B cell (primary cell): ENCODE data around the gene FBN1. TPM values are rescaled to one million over a fixed set of nuclear protein-coding genes. Genes with fewer than 3 reads are reported as not detected.

Source experiments
- ATAC-seq: fragments of 200-7000 bp; cut with Tn5 transposase; one replicate; pipeline ENCODE4 v1.10.0; 2021; ENCODE audit warnings: low read depth, mild to moderate bottlenecking, moderate number of reproducible peaks, moderate library complexity
- CTCF ChIA-PET: fragments of 350-600 bp; sonication (Branson Sonifier 250); formaldehyde crosslinking; loops from one replicate; lab custom pipeline; 2021; ENCODE audit warnings: antibody characterized with exemption, inconsistent platforms; lab: Charles Lee
- POLR2A ChIA-PET: fragments of 350-600 bp; sonication (Branson Sonifier 250); formaldehyde crosslinking; loops from one replicate; lab custom pipeline; 2021; ENCODE audit warnings: antibody characterized with exemption; lab: Charles Lee
- DNase-seq: peaks from one replicate; pipeline ENCODE4 v3.0.0; 2013
- H2AFZ ChIP-seq: 2 replicates; pipeline ENCODE4 v1.6.1; 2012; ENCODE audit warnings: mild to moderate bottlenecking, low read depth, low read length; ENCODE audit not compliant: insufficient read depth, poor library complexity, severe bottlenecking
- H3K27ac ChIP-seq, 2 donors: 1 replicate in 1 of 2; 2 replicates in 1 of 2; pipeline ENCODE4 v1.5.1; 2012 to 2013; ENCODE audit warnings: low read length in 2 of 2, mild to moderate bottlenecking in 2 of 2, moderate library complexity in 1 of 2
- H3K27me3 ChIP-seq, 4 experiments: fragments of 200-600 bp in 1 of 4; sonication (generic) in 1 of 4; replicated peaks in 1 of 4; 1 replicate in 2 of 4; 2 replicates in 2 of 4; pipeline versions ENCODE4 v1.6.1 to v1.7.0; 2013 to 2016; ENCODE audit warnings: low read length in 3 of 4, mild to moderate bottlenecking in 2 of 4, mixed read lengths in 1 of 4, moderate library complexity in 1 of 4; ENCODE audit not compliant: insufficient read depth in 4 of 4, control insufficient read depth in 3 of 4; ENCODE audit errors: control extremely low read depth in 1 of 4
- H3K36me3 ChIP-seq, 2 experiments: replicated peaks in 1 of 2; 1 replicate in 1 of 2; 2 replicates in 1 of 2; pipeline versions ENCODE4 v1.6.1 to v1.7.1; 2013; ENCODE audit warnings: low read length in 1 of 2; ENCODE audit not compliant: insufficient read depth in 2 of 2, control insufficient read depth in 1 of 2; ENCODE audit errors: control extremely low read depth in 1 of 2, extremely low read depth in 1 of 2
- H3K4me1 ChIP-seq, 2 donors: fragments of 200-600 bp in 1 of 2; sonication (generic) in 1 of 2; 1 replicate in 1 of 2; 2 replicates in 1 of 2; pipeline versions ENCODE4 v1.5.1 to v1.6.1; 2013 to 2017; ENCODE audit warnings: low read length in 2 of 2; ENCODE audit not compliant: control insufficient read depth in 2 of 2, insufficient read depth in 2 of 2
- H3K4me2 ChIP-seq: replicated peaks from 2 replicates; pipeline ENCODE3; 2012; ENCODE audit warnings: mild to moderate bottlenecking, low read depth, low read length; ENCODE audit not compliant: poor library complexity, severe bottlenecking
- H3K4me3 ChIP-seq, 5 experiments: fragments of 200-600 bp in 1 of 5; sonication (generic) in 1 of 5; 1 replicate in 3 of 5; 2 replicates in 2 of 5; pipeline versions ENCODE4 v1.5.1 to v1.7.0; 2011 to 2016; ENCODE audit warnings: low read length in 4 of 5, mild to moderate bottlenecking in 4 of 5, low read depth in 2 of 5, control low read depth in 1 of 5, moderate library complexity in 1 of 5; ENCODE audit not compliant: insufficient read depth in 1 of 5; ENCODE audit errors: control extremely low read depth in 1 of 5, extremely low read depth in 1 of 5
- H3K79me2 ChIP-seq: fragments of 200-600 bp; sonication (generic); one replicate; pipeline ENCODE4 v1.6.0; 2016; ENCODE audit warnings: low read length; ENCODE audit not compliant: control insufficient read depth, insufficient read depth
- H3K9ac ChIP-seq: fragments of 200-600 bp; sonication (generic); 2 replicates; pipeline ENCODE4 v1.6.1; 2017; ENCODE audit warnings: mild to moderate bottlenecking, low read length, moderate library complexity
- H3K9me3 ChIP-seq, 3 donors: one replicate each; pipeline versions ENCODE4 v1.6.1 to v1.7.1; 2013; ENCODE audit warnings: low read length in 2 of 3; ENCODE audit not compliant: control insufficient read depth in 2 of 3, insufficient read depth in 1 of 3; ENCODE audit errors: control extremely low read depth in 1 of 3
- H4K20me1 ChIP-seq: 2 replicates; pipeline ENCODE4 v1.6.0; 2012; ENCODE audit warnings: mild to moderate bottlenecking, low read length; ENCODE audit not compliant: insufficient read depth, control insufficient read depth, poor library complexity, severe bottlenecking
- H3K27ac Mint-ChIP-seq: one replicate; pipeline ENCODE4 v1.8.0; 2021; ENCODE audit warnings: mixed read lengths
- H3K27me3 Mint-ChIP-seq: one replicate; pipeline ENCODE4 v1.8.0; 2021; ENCODE audit warnings: mixed read lengths
- H3K4me1 Mint-ChIP-seq: one replicate; pipeline ENCODE4 v1.8.0; 2021; ENCODE audit warnings: mixed read lengths
- H3K4me3 Mint-ChIP-seq: one replicate; pipeline ENCODE4 v1.8.0; 2021; ENCODE audit warnings: mixed read lengths
- H3K9me3 Mint-ChIP-seq: one replicate; pipeline ENCODE4 v1.8.0; 2022; ENCODE audit warnings: mixed read lengths; ENCODE audit not compliant: insufficient read depth
- CTCF ChIP-seq: fragments of 200-600 bp; IDR thresholded peaks from one replicate; pipeline ENCODE4 v1.8.0; 2022; ENCODE audit warnings: antibody characterized with exemption, mild to moderate bottlenecking
- EZH2 ChIP-seq: IDR thresholded peaks from 2 replicates; pipeline ENCODE4 v1.6.1; 2012; ENCODE audit warnings: borderline replicate concordance, low read depth, mild to moderate bottlenecking, moderate library complexity, low read length; ENCODE audit not compliant: insufficient read depth, poor library complexity, severe bottlenecking
- WGBS: methylation state at CpG from one replicate; pipeline ENCODE4 v1.1.5; 2013; ENCODE audit warnings: missing lambda C conversion rate; ENCODE audit not compliant: insufficient coverage; 5-methylcytosine and 5-hydroxymethylcytosine counted together
- intact Hi-C: fragments of 100-400 bp; cut with micrococcal nuclease; formaldehyde crosslinking; loops from one replicate; pipeline ENCODE4 v1.10.0; 2022
- polyA plus RNA-seq: library from polyadenylated mRNA; depleted of rRNA; stranded (reverse); fragments of >200 nt; gene quantifications from 2 replicates; pipeline ENCODE4 v1.2.3, GENCODE V29; 2012
- total RNA-seq, 2 donors: library from RNA; stranded (reverse); fragments of 120-200 nt in 1 of 2; gene quantifications; 1 replicate in 1 of 2; 2 replicates in 1 of 2; pipeline versions ENCODE4 v1.2.3 to v1.2.4, GENCODE V29; 2013 to 2022

The FBN1 gene
- total and polyA plus RNA-seq, 2 donors (not counting 1 experiment from before 2014, with no cell fraction given), result 0.15 to 0.25 TPM

GRCh38 chr15:48595981-48596380 is 49.5 kb downstream of the FBN1 start:
- ATAC-seq, result no peak
- POLR2A ChIA-PET, result no interaction called here
- Histone ChIP-seq H3K27ac (no peak overlapping the region), H3K9ac (no peak overlapping the region), H3K27me3 (no peaks in the 10 kb centered on the region), H3K9me3 (no peaks in the 10 kb centered on the region), H3K79me2 (no peaks in the 10 kb centered on the region), H2AFZ (no peak overlapping the region), H4K20me1 (no peaks in the 10 kb centered on the region), H3K4me3 (no peak overlapping the region), H3K4me1 (no peaks in the 10 kb centered on the region), H3K4me2 (no peak overlapping the region), H3K36me3 (no peaks in the 10 kb centered on the region)
- TF ChIP-seq CTCF, result no peak
- no peak for TF ChIP-seq EZH2
- intact Hi-C loops, result no loop called here
- Mint-ChIP-seq H3K4me3 (no peak overlapping the region), H3K27ac (no peak overlapping the region), H3K9me3 (no peaks in the 10 kb centered on the region), H3K27me3 (no peaks in the 10 kb centered on the region), H3K4me1 (peaks cover 2% of the 10 kb centered on the region)
- CTCF ChIA-PET, result no interaction called here
- WGBS, result 71% methylated on average over 2 of the region's 5 CpGs
- peak; percentile 3 for DNase-seq

- H2AFZ ChIP-seq, result no peak overlapping the region
- Mint-ChIP-seq H3K9me3 (no peaks in the 10 kb centered on the region), H3K27me3 (no peaks in the 10 kb centered on the region), H3K27ac (no peak overlapping the region), H3K4me3 (no peak overlapping the region), H3K4me1 (peaks cover 2% of the 10 kb centered on the region)
- H4K20me1 ChIP-seq, result no peaks in the 10 kb centered on the region
- H3K9ac ChIP-seq, result no peak overlapping the region
- POLR2A ChIA-PET, result no interaction called here
- H3K9me3 ChIP-seq, result no peaks in the 10 kb centered on the region
- WGBS, result no CpG with 5 or more reads among the region's 1 CpG
- H3K79me2 ChIP-seq, result no peaks in the 10 kb centered on the region
- intact Hi-C loops, result no loop called here
- H3K4me3 ChIP-seq, result no peak overlapping the region
- TF ChIP-seq EZH2, result no peak
- no peak for TF ChIP-seq CTCF
- ATAC-seq, result no peak
- H3K27me3 ChIP-seq, result no peaks in the 10 kb centered on the region
- no peaks in the 10 kb centered on the region for H3K36me3 ChIP-seq
- no peaks in the 10 kb centered on the region for H3K4me1 ChIP-seq
- H3K27ac ChIP-seq, result no peak overlapping the region
- no peak overlapping the region for H3K4me2 ChIP-seq
- CTCF ChIA-PET, result no interaction called here
- no peak for DNase-seq
Measured at GRCh38 chr15:48592933-48593332, 52.6 kb downstream of the FBN1 start.
